DOHH2 (cell line): ENCODE data around the gene GBA3.

Experiments
- H3F3A ChIP-seq: fragments of 200-600 bp; sonication (generic), shearing (Covaris generic); 2 replicates; pipeline ENCODE4 v1.6.0; 2016; ENCODE audit warnings: antibody characterized with exemption, mild to moderate bottlenecking; ENCODE audit not compliant: control insufficient read depth, insufficient read depth
- H3K27ac ChIP-seq: fragments of 200-600 bp; sonication (generic); 2 replicates; pipeline ENCODE4 v1.5.1; 2014; ENCODE audit warnings: low read depth, mild to moderate bottlenecking, low read length, moderate library complexity
- H3K27me3 ChIP-seq: fragments of 200-600 bp; sonication (generic); 2 replicates; pipeline ENCODE4 v1.6.1; 2014; ENCODE audit warnings: mild to moderate bottlenecking, low read length, mixed read lengths; ENCODE audit not compliant: control insufficient read depth
- H3K36me3 ChIP-seq: fragments of 200-600 bp; sonication (generic); 2 replicates; pipeline ENCODE4 v1.6.1; 2014; ENCODE audit warnings: mild to moderate bottlenecking, low read length, moderate library complexity, mixed read lengths; ENCODE audit not compliant: control insufficient read depth
- H3K4me1 ChIP-seq: fragments of 200-600 bp; sonication (generic); 2 replicates; pipeline ENCODE4 v1.6.1; 2014; ENCODE audit warnings: mild to moderate bottlenecking, low read length, mixed read lengths; ENCODE audit not compliant: control insufficient read depth
- H3K4me2 ChIP-seq: fragments of 200-600 bp; sonication (generic); 2 replicates; pipeline ENCODE4 v1.6.0; 2014; ENCODE audit warnings: mild to moderate bottlenecking, low read length, moderate library complexity
- H3K4me3 ChIP-seq: fragments of 200-600 bp; sonication (generic); 2 replicates; pipeline ENCODE4 v1.5.1; 2014; ENCODE audit warnings: mild to moderate bottlenecking, low read length, mixed read lengths
- H3K79me2 ChIP-seq: fragments of 200-600 bp; sonication (generic); 2 replicates; pipeline ENCODE4 v1.6.1; 2014; ENCODE audit warnings: mild to moderate bottlenecking, low read length, mixed read lengths; ENCODE audit not compliant: control insufficient read depth
- H3K9me2 ChIP-seq: fragments of 200-600 bp; sonication (generic); replicated peaks from 2 replicates; pipeline ENCODE4 v1.6.1; 2014; ENCODE audit warnings: mild to moderate bottlenecking, low read length, mixed read lengths; ENCODE audit not compliant: control insufficient read depth
- H3K9me3 ChIP-seq: fragments of 200-600 bp; sonication (generic); 2 replicates; pipeline ENCODE4 v1.6.1; 2014; ENCODE audit warnings: antibody characterized with exemption, low read length, mixed read lengths; ENCODE audit not compliant: control insufficient read depth, insufficient read depth
- H4K20me1 ChIP-seq: fragments of 200-600 bp; sonication (generic); 2 replicates; pipeline ENCODE4 v1.6.0; 2014; ENCODE audit warnings: low read depth, mild to moderate bottlenecking, antibody characterized with exemption, low read length, moderate library complexity; ENCODE audit not compliant: control insufficient read depth, insufficient read depth
- EZH2phosphoT487 ChIP-seq: fragments of 200-600 bp; sonication (generic); IDR thresholded peaks from 2 replicates; pipeline ENCODE4 v1.6.1; 2017; ENCODE audit warnings: borderline replicate concordance, mild to moderate bottlenecking, antibody characterized with exemption, low read length, moderate library complexity, mixed read lengths
- TF ChIP-seq, protein P1 (sequence below): fragments of 200-600 bp; sonication (generic); IDR thresholded peaks from one replicate; pipeline ENCODE4 v1.5.1; 2014; ENCODE audit warnings: antibody characterized with exemption, mild to moderate bottlenecking, low read depth, low read length; ENCODE audit not compliant: poor library complexity, severe bottlenecking

Gene GBA3

DNA sequence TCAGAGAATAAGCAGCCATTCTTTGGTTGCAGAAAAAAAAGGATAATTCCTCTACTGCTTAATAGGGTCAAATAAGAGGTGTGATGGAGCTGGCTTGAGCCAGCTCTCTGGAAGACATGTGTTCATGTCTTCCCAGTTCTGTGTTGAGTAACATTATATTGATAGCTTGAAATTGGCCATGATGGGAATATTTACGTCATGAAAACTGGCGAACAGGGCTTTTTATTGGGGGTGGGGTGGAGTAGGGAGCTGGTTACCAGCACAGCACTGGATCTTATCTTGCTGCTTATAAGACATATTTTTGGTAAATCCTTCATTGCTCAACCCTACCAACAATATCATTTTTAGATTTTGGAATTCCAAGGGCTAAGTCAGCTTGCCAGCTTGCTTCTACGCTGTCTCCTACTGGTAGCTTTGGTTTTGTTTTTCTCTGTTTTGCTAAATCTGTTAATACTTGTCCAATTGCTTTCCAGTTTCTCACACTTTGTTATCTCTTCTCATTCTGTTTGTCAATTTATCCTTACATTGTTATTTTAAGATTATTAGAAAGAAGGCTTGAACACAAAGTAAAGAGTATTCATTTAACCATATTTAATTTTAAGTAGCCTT is 25.3 kb upstream of the GBA3 start:
- H3K36me3 ChIP-seq, result no peaks in the 10 kb centered on the region
- no peaks in the 10 kb centered on the region for H4K20me1 ChIP-seq
- H3K9me2 ChIP-seq, result no peaks in the 10 kb centered on the region
- H3K9me3 ChIP-seq, result no peaks in the 10 kb centered on the region
- H3K4me2 ChIP-seq, result no peak overlapping the region
- TF ChIP-seq EZH2phosphoT487, result no peak
- TF ChIP-seq, protein P1, sequence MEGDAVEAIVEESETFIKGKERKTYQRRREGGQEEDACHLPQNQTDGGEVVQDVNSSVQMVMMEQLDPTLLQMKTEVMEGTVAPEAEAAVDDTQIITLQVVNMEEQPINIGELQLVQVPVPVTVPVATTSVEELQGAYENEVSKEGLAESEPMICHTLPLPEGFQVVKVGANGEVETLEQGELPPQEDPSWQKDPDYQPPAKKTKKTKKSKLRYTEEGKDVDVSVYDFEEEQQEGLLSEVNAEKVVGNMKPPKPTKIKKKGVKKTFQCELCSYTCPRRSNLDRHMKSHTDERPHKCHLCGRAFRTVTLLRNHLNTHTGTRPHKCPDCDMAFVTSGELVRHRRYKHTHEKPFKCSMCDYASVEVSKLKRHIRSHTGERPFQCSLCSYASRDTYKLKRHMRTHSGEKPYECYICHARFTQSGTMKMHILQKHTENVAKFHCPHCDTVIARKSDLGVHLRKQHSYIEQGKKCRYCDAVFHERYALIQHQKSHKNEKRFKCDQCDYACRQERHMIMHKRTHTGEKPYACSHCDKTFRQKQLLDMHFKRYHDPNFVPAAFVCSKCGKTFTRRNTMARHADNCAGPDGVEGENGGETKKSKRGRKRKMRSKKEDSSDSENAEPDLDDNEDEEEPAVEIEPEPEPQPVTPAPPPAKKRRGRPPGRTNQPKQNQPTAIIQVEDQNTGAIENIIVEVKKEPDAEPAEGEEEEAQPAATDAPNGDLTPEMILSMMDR, result no peak
- H3K79me2 ChIP-seq, result no peaks in the 10 kb centered on the region
- no peaks in the 10 kb centered on the region for H3K4me1 ChIP-seq
- H3K27me3 ChIP-seq, result no peaks in the 10 kb centered on the region
- no peak overlapping the region for H3K27ac ChIP-seq
- no peaks in the 10 kb centered on the region for H3F3A ChIP-seq
- H3K4me3 ChIP-seq, result no peak overlapping the region

DNA sequence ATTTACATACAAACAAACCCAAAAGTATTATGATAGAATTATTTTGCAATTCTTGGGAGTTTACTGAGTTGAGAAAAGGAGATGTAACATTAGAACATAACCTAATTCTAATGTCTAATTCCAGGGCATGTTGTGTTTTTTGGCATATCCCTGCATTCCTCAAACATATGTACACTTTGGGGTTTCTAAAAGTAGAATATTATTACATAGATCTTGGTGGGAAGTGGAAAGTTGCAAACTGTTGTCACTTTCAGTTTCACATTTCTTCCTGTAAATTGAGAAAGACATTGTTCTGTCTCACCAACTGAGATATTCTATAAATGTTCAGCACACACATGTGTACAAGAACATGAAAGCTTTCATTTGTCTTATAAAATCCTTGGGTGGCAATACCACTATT is 24.4 kb upstream of the GBA3 start:
- H4K20me1 ChIP-seq, result no peaks in the 10 kb centered on the region
- no peaks in the 10 kb centered on the region for H3K36me3 ChIP-seq
- no peaks in the 10 kb centered on the region for H3K9me2 ChIP-seq
- no peaks in the 10 kb centered on the region for H3K9me3 ChIP-seq
- H3K27ac ChIP-seq, result no peak overlapping the region
- no peaks in the 10 kb centered on the region for H3K79me2 ChIP-seq
- no peak overlapping the region for H3K4me2 ChIP-seq
- H3F3A ChIP-seq, result no peaks in the 10 kb centered on the region
- no peak for TF ChIP-seq EZH2phosphoT487
- TF ChIP-seq, protein P1, result no peak
- H3K4me1 ChIP-seq, result no peaks in the 10 kb centered on the region
- H3K27me3 ChIP-seq, result no peaks in the 10 kb centered on the region
- H3K4me3 ChIP-seq, result no peak overlapping the region

DNA sequence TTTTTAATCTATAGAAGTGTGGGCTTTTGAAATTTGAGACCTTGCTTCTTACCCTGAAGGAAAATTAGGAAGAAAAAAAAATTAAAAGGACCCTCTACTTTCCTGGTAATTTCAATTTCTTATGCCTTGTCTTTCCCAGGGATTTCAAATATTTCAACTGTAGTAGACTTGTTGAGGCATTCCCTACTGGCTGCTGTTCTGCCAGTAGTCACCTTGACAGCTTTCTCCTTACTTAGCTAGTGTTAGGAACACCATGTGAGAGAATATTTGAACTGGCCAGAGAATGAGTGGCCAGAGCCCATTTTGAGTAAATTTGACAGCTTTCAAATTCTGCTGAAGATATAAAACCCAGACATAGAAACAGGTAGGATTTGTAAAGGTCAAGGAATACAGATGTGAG is 24.0 kb upstream of the GBA3 start:
- Histone ChIP-seq H3K27ac (no peak overlapping the region), H3F3A (no peaks in the 10 kb centered on the region), H3K36me3 (no peaks in the 10 kb centered on the region), H3K4me1 (no peaks in the 10 kb centered on the region), H3K9me3 (no peaks in the 10 kb centered on the region), H4K20me1 (no peaks in the 10 kb centered on the region), H3K9me2 (no peaks in the 10 kb centered on the region), H3K79me2 (no peaks in the 10 kb centered on the region), H3K27me3 (no peaks in the 10 kb centered on the region), H3K4me2 (no peak overlapping the region), H3K4me3 (no peak overlapping the region)
- TF ChIP-seq, protein P1, result no peak
- TF ChIP-seq EZH2phosphoT487, result no peak
